ENCODE results near the gene RAB8B. TPM values are rescaled to one million over a fixed set of nuclear protein-coding genes. Genes with fewer than 3 reads are reported as not detected.
"Not testable (repeated sequence)": the region's sequence is repeated elsewhere in the genome, so short reads cannot be mapped to it uniquely, and the experiment has no call there.

RAB8B gene
- total RNA-seq, 4 donors from 2014 or later = 9.1 to 23.6 (median 10.7) TPM

DNA sequence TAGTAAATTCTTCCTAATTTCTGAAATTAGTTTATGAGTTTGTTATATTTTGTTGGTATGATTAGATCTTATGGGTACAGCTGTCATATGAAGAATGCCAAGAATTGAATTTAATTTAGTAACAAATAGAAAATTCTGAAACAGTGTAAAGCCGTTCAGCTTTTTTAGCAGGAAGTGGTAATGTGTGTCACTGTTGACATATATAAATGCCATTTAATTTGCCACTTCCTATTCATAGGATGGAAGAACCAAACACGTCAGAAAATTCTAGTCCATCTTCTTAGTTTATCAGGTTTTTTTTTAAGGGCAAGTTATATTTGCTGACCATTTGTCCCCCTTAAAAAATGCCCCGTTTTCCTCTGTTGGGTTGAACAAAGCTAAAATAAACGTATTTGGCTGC is 43.0 kb downstream of the RAB8B start:
- no peak for DNase-seq (ENCODE audit: low spot score in 2 of 2)
- intact Hi-C loops (cut with DNase I; ENCODE audit: low total_unique reads) = no loop called here
- WGBS, 2 donors = 64 to 76% methylated on average over 4 of the region's 4 CpGs
- TF ChIP-seq CTCF (IDR thresholded peaks at IDR 0.05) = no peak
- TF ChIP-seq POLR2A (IDR thresholded peaks at IDR 0.05) = no peak
- H3K4me3 ChIP-seq (ENCODE audit: low read depth, poor library complexity, severe bottlenecking) = no peak overlapping the region

GRCh38 chr15:63232943-63233342 is 43.5 kb downstream of the RAB8B start:
- H3K4me3 ChIP-seq (ENCODE audit: low read depth, poor library complexity, severe bottlenecking) = no peak overlapping the region
- DNase-seq (ENCODE audit: low spot score in 2 of 2) = no peak
- 95 to 96% methylated on average over 5 of the region's 5 CpGs for WGBS, 2 donors
- TF ChIP-seq POLR2A (IDR thresholded peaks at IDR 0.05) (no peak), CTCF (IDR thresholded peaks at IDR 0.05) (no peak)
- intact Hi-C loops (cut with DNase I; ENCODE audit: low total_unique reads) = no loop called here

DNA sequence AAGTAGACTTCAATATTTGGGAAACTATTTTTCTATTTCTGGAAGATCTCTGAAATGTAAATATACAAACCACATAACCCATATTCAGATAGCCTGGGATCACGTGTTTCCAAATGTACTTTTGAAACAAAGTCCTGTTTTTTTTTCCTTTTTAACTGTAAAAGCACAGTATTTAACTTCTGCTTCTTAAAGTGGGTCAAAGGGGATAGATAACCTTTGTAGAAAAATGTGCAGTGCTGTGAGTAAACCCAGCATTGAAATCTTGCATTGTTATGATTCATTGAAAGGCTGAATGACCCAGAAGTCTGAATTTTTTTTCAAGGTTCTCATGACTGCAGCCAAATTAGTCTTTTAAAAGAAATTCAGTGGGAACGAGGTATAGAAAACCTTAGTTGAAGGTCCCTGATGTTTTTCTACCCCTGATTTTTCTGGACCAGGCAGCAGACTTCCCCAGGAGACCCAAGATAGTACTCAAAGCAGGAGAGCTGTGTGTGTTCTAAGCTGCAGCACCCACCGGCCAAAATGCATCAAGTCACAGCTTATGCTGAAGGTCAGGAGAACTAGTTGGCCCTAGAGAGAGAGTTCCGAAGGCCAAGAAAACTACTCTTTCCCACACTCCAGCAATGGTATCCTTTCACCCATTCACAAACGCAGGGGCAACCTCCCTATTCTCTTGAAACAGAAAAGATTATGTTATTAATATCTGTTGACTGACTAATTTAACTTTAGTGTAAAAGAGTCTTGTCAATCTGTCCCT is 44.4 kb downstream of the RAB8B start:
- TF ChIP-seq POLR2A (IDR thresholded peaks at IDR 0.05) = no peak
- no peak for TF ChIP-seq CTCF (IDR thresholded peaks at IDR 0.05)
- DNase-seq (ENCODE audit: low spot score in 2 of 2) = no peak
- intact Hi-C loops (cut with DNase I; ENCODE audit: low total_unique reads) = no loop called here
- 45 to 49% methylated on average over 5 of the region's 5 CpGs for WGBS, 2 donors
- no peak overlapping the region for H3K4me3 ChIP-seq (ENCODE audit: low read depth, poor library complexity, severe bottlenecking)

GRCh38 chr15:63234451-63234870 is 45.1 kb downstream of the RAB8B start:
- WGBS, 2 donors = 18 to 26% methylated on average over 5 of the region's 5 CpGs
- DNase-seq (ENCODE audit: low spot score in 2 of 2) = peak in 1 of 2 donors; percentile 56
- TF ChIP-seq POLR2A (IDR thresholded peaks at IDR 0.05) = no peak
- no peak for TF ChIP-seq CTCF (IDR thresholded peaks at IDR 0.05)
- intact Hi-C loops (cut with DNase I; ENCODE audit: low total_unique reads) = no loop called here
- no peak overlapping the region for H3K4me3 ChIP-seq (ENCODE audit: low read depth, poor library complexity, severe bottlenecking)

DNA sequence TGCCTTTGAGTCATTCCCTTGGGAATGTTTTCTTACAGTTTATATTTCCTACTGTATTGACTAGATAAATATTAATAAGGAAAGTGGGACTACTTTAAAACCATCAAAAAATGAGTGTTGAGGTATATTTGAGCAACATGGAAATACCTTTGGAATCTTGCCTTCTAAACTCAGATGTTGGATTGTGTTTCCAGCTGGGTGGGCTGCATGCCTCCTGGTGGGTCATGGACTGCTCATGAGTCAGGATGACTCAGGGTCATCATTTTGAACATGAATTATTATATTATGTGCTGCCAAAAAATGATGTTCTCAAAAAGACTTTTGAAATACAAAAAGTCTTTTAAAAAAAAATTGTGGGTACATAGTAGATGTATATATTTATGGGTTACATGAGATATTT is 46.9 kb downstream of the RAB8B start:
- no peak for DNase-seq (ENCODE audit: low spot score in 2 of 2)
- no peak for TF ChIP-seq POLR2A (IDR thresholded peaks at IDR 0.05)
- no peak for TF ChIP-seq CTCF (IDR thresholded peaks at IDR 0.05)
- H3K4me3 ChIP-seq (ENCODE audit: low read depth, poor library complexity, severe bottlenecking) = no peak overlapping the region
- intact Hi-C loops (cut with DNase I; ENCODE audit: low total_unique reads) = no loop called here

DNA sequence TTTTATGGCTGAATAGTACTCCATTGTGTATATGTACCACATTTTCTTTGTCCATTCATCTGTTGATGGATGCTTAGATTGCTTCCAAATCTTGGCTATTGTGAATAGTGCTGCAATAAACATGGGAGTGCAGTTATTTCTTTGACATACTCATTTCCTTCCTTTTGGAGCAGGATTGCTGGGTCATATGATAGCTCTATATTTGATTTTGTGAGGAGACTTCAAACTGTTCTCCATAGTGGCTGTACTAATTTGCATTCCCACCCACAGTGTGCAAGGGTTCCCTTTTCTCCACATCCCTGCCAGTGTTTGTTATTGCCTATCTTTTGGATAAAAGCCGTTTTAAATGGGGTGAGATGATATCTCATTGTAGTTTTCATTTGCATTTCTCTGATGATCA is 47.7 kb downstream of the RAB8B start:
- DNase-seq (ENCODE audit: low spot score in 2 of 2); H3K4me3 ChIP-seq (ENCODE audit: low read depth, poor library complexity, severe bottlenecking); intact Hi-C loops (cut with DNase I; ENCODE audit: low total_unique reads): not testable (repeated sequence)
- 38 to 54% methylated on average over 1 of the region's 1 CpG for WGBS, 2 donors

Data from lower leg skin (tissue), 4 donors.